ENCODE data around the gene PPP1R17.

The PPP1R17 gene

GRCh38 chr7:31687024-31687748 is at the start of gene PPP1R17:
Gene PPP1R17, plus strand, starts transcription at chr7:31687215. Its CDS starts 5,227 bp downstream, at chr7:31692442.
- no peaks in the 10 kb centered on the region for H3K4me1 ChIP-seq
- TF ChIP-seq, protein P1, sequence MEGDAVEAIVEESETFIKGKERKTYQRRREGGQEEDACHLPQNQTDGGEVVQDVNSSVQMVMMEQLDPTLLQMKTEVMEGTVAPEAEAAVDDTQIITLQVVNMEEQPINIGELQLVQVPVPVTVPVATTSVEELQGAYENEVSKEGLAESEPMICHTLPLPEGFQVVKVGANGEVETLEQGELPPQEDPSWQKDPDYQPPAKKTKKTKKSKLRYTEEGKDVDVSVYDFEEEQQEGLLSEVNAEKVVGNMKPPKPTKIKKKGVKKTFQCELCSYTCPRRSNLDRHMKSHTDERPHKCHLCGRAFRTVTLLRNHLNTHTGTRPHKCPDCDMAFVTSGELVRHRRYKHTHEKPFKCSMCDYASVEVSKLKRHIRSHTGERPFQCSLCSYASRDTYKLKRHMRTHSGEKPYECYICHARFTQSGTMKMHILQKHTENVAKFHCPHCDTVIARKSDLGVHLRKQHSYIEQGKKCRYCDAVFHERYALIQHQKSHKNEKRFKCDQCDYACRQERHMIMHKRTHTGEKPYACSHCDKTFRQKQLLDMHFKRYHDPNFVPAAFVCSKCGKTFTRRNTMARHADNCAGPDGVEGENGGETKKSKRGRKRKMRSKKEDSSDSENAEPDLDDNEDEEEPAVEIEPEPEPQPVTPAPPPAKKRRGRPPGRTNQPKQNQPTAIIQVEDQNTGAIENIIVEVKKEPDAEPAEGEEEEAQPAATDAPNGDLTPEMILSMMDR (IDR thresholded peaks at IDR 0.05): no peak
- H3K27ac ChIP-seq: no peak within 1 kb of the TSS
- H3K9me3 ChIP-seq: no peaks in the 10 kb centered on the region
- H3K27me3 ChIP-seq: no peaks in the 10 kb centered on the region
- no peaks in the 10 kb centered on the region for H3K36me3 ChIP-seq
- no peak within 1 kb of the TSS for H3K4me3 ChIP-seq
- DNase-seq: no peak
- intact Hi-C loops (cut with DNase I; ENCODE audit: low total_unique reads): no loop called here

GRCh38 chr7:31640381-31640780 is 46.6 kb upstream of the PPP1R17 start:
- no peaks in the 10 kb centered on the region for H3K36me3 ChIP-seq
- intact Hi-C loops (cut with DNase I; ENCODE audit: low total_unique reads): no loop called here
- H3K4me1 ChIP-seq: no peaks in the 10 kb centered on the region
- DNase-seq: no peak
- no peaks in the 10 kb centered on the region for H3K9me3 ChIP-seq
- TF ChIP-seq, protein P1 (IDR thresholded peaks at IDR 0.05): no peak
- no peak overlapping the region for H3K27ac ChIP-seq
- H3K27me3 ChIP-seq: no peaks in the 10 kb centered on the region
- no peak overlapping the region for H3K4me3 ChIP-seq

DNA sequence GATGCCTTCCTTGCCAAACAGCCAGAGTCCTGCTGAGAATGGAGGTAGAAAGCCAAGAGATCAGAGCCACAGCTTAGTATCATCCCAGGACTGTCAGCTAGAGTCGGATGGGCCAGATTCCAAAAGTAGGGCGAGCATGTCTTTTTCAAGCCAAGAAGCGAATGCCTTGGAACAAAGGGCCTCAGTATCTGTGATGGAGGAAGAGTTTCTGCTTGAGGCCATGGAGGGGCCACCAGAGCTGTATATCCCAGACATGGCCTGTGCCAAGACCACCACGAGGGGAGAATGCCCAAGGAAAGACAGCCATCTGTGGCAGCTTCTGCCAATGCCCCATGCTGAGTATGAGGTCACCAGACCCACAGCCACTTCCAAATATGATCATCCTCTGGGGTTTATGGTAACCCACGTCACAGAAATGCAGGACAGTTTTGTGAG is 44.3 kb upstream of the PPP1R17 start:
- no peaks in the 10 kb centered on the region for H3K36me3 ChIP-seq
- DNase-seq: no peak
- no peak overlapping the region for H3K4me3 ChIP-seq
- H3K27ac ChIP-seq: no peak overlapping the region
- no peaks in the 10 kb centered on the region for H3K4me1 ChIP-seq
- no peaks in the 10 kb centered on the region for H3K9me3 ChIP-seq
- TF ChIP-seq, protein P1 (IDR thresholded peaks at IDR 0.05): no peak
- intact Hi-C loops (cut with DNase I; ENCODE audit: low total_unique reads): no loop called here
- no peaks in the 10 kb centered on the region for H3K27me3 ChIP-seq

DNA sequence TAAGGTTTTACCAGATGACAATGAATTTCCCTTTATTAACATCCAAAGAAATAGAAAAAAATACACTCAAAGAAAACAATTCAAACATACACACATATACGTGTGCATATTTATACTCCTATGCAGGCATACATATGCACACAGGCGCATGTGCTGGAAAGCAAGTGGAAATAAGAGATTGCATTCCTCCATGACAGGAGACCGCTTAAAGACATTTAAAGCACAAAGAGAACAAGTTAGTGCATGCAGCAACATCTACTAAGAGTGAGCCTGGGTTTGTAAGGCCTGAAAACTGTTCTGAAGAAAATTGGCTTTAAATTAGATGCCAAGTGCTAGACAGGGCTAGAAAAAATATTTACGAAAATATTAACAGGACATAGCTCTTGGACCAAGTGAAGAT is 40.1 kb upstream of the PPP1R17 start:
- TF ChIP-seq, protein P1 (IDR thresholded peaks at IDR 0.05): no peak
- no peak overlapping the region for H3K27ac ChIP-seq
- no peaks in the 10 kb centered on the region for H3K36me3 ChIP-seq
- H3K9me3 ChIP-seq: no peaks in the 10 kb centered on the region
- intact Hi-C loops (cut with DNase I; ENCODE audit: low total_unique reads): no loop called here
- no peaks in the 10 kb centered on the region for H3K27me3 ChIP-seq
- no peak for DNase-seq
- H3K4me3 ChIP-seq: no peak overlapping the region
- H3K4me1 ChIP-seq: no peaks in the 10 kb centered on the region

- no peak overlapping the region for H3K27ac ChIP-seq
- no peak for DNase-seq
- no peaks in the 10 kb centered on the region for H3K9me3 ChIP-seq
- no peaks in the 10 kb centered on the region for H3K36me3 ChIP-seq
- H3K4me3 ChIP-seq: no peak overlapping the region
- H3K27me3 ChIP-seq: no peaks in the 10 kb centered on the region
- intact Hi-C loops (cut with DNase I; ENCODE audit: low total_unique reads): no loop called here
- no peaks in the 10 kb centered on the region for H3K4me1 ChIP-seq
- TF ChIP-seq, protein P1 (IDR thresholded peaks at IDR 0.05): no peak
Observed at GRCh38 chr7:31647511-31647910, 39.5 kb upstream of the PPP1R17 start.
